Putamen (tissue), 1 donor: ENCODE measurements around the gene DDX19B.
"Not testable (repeated sequence)": the region's sequence is repeated elsewhere in the genome, so short reads cannot be mapped to it uniquely, and the experiment has no call there.

ENCODE experiments used
- DNase-seq: peaks from one replicate; pipeline ENCODE4 v3.0.0-alpha.2; 2016; ENCODE audit warnings: low spot score

The DDX19B gene

DNA sequence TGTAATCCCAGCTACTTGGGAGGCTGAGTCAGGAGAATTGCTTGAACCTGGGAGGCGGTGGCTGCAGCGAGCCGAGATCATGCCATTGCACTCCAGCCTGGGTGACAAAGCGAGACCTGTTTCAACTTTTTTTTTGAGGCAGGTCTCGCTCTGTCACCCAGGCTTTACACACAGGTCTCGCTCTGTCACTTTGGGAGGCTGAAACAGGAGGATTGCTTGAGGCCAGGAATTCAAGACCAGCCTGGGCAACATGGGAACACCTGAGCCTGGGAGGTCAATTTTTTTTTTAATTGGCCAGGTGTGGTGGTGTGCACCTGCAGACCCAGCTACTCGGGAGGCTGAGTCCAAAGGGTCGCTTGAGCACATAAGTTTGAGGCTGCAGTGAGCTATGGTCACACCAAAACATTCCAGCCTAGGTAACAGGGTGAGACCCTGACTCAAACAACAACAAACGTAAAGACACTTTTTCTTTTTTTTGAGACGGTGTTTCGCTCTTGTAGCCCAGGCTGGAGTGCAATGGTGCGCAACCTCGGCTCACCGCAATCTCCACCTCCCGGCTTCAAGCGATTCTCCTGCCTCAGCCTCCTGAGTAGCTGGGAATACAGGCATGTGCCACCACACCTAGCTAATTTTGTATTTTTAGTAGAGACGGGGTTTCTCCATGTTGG, 11.5 kb upstream of the DDX19B start:
- DNase-seq = not testable (repeated sequence)

DNA sequence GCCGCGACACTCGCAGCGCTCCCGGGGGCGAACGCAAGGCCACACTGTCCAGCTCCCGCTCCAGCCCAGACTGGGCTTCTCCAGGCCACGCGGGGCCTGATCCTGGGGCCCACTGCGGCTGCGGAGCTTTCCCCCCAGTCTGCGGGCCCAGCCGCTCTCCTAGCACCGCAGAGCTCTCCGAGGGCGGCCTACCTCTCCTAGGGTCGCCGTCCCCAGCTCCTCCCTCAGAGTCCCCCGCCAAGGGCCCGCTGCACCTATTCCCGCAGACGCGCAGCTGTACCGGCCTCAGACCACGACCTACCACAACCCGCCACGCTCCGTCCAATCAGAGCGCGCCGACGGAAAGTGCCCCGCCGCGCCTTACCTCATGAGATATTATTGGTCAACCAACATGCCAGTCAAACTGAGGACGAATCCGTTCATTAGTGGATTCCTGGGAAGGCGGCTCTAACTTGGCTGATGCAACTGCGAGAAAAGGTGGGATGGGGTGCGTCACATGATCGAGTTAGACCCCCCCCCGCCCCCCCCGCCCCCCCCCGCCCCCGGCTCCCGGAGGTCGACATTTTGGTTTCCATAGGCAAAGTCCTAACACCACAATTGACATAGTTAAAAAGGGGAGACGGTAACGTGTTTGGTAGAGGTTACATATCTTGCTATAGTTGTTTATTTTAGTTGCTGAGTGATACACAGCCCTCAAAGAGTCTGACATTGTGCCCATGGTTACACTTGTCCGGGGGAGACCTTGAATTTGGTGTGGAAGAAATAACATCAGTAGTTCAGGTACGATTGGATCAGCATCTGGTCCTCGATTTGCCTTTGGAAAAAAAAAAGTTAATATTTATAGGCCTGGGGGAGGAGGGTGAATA, 9.5 kb upstream of the DDX19B start, which contains the start of gene AARS1:
Gene AARS1 (minus strand): TSS at position 278 of the 866 bp plus-strand sequence. CDS start 6,743 bp downstream, outside the sequence.
- DNase-seq = peak; percentile 99

DNA sequence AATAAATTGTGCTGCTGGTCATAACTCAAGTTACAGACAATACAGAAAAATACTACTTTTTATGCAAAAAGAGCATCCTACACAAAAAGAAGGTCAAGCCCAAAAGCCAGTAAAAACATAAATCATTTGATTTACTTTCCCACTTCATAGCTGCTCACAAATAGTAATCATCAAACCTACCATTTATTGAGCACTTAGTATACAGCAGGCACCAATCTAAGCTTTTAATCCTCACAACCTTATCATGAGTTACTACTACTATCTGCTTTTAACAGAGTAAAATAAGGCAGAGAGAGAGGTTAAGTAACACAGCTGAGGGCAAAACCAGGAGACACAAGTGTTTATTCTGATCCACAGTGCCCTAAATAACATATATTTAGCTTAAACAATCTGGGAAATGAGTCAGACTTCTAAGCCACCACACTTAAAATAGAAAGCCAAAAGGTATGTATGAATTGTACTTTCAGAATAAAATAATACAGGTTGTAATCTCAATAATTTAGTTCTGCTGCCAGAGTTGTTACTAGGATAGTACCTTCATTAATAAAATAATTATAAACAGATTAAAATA, 8.0 kb upstream of the DDX19B start:
- DNase-seq = no peak

DNA sequence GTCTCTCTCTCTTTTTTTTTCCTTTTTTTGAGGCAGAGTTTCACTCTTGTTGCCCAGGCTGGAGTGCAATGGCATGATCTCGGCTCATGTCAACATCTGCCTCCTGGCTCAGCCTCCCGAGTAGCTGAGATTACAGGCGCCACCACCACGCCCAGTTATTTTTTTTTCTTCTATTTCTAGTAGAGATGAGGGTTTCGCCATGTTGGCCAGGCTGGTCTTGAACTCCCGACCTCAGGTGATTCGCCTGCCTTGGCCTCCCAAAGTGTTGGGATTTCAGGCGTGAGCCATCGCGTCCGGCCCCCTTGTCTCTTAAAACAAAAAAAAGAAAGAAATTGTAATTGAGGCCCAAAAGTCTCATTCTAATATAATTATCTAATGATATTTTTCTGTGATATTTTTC, 6.8 kb upstream of the DDX19B start:
- not testable (repeated sequence) for DNase-seq

DNA sequence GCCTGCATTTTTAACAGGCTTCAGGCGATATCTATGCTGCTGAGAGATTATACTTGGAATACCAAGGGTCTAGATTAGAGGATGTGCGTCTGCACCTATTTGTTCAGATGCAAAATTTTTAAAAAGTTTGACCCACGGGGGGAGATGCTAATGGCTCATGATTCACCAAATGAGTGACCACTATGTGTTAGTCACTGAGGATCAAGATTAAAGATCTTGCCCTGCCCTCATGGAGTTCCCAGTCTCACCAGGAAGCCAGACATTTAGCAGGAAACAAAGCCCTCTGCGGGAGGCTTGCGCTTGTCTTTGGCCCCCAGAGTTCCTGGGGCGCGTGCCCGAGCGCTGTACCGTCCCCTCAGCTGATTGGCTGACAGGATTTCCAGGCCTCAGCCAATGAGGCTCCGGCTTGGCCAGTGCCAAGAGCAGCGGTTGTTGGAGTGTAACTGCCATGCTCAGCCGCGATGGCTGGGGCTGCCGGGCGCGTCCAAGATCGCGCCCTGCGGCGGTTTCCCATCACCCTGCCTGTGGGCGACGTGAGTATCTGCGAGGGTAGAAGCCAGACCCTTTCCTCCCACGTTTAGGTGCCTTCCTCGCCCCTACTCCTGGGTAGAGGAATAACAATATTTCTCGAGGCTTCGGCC, 4.5 kb upstream of the DDX19B start:
- no peak for DNase-seq

DNA sequence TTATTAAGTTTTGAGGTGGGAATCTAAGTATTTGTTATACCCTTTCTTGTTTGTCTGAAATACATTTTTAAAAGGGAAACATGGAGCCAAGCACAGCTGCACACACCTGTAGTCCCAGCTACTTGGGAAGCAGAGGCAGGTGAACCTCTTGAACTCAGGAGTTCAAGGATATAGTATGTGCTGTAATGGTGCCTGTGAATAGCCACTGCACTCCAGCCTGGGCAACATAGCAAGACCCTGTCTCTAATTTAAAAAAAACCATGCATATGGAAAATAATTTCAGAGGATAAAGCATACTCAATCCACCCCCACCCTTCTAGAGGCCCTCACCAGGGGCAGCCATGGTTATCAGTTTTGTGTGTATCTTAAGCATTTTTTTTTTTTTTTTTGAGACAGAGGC, 3.4 kb upstream of the DDX19B start:
- DNase-seq = no peak

DNA sequence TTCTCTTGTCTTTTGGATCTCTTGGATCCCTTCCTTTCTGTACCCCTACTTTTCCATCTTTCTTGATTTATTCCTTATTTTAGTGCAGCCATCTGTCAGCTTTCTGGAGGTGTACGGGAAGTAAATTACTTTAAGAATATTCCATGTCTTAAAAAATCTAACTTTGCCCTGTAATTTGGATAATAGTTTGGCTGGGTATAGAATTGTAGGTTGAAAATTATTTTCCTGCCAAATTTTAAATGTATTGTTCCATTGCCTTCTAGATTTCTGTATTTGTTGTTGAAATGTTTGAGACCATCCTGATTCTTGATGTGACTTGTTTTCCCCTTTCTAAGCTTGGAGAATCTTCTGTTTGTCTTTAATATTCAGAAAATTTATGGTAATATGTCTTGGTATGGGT, 2.1 kb downstream of the DDX19B start:
- DNase-seq = no peak

DNA sequence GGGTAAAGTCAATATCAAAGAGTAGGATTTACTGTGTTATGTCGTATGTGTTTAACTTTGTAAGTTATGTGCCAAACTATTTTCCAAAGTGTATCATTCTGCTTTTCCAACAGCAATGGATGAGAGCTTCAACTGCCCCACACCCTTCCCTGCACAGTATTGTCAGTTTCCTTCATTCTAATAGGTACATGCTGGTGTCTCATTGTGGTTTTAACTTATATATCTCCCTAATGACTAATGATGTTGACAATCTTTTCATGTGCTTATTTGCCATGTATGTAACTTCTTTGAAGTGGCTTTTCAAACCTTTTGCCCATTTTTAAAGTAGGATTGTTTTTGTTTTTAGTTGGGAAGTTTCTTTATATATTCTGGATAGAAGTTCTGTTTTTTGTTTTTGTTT, 3.8 kb downstream of the DDX19B start:
- no peak for DNase-seq

DNA sequence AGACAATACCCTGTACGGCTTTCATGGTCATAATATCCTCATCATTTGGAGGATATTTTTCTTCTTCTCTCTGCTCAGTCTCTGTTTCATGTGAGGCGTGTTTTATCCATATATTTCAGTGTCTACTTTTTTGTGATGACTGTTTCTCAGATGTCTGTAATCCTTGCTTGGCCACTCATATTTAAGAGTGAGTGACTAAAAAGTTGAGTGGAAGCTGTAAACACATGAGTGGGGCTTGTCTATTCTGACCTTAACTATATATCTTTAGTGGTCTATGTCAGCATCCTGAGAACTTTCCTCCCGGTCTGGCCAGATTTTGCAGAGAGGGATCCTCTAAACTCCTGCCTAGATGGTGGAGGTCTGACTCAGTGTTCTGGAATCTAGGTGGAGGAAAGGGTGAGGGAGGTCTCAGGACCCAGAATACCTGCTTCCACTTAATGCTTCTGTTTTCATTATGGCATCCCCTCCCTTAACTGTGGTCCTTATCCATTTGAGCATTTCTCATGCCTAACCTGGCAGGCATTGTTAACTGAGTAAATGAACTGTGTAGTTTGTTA, 6.0 kb downstream of the DDX19B start:
- DNase-seq = no peak

DNA sequence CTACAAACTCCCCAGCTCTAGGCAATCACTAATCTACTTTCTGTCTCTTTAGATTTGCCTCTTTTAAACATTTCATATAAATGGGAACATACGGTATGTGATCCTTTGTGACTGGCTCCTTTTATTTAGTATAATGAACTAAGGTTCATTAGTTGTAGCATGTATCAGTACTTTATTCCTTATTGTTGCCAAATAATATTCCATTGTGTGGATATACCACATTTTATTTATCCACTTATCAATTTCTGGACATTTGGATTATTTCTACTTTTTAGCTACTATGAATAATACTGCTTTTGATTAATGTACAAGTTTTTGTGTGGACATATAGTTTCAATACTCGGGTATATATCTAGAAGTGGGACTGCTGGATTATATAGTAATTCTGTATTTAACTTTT, 7.9 kb downstream of the DDX19B start:
- DNase-seq = no peak

DNA sequence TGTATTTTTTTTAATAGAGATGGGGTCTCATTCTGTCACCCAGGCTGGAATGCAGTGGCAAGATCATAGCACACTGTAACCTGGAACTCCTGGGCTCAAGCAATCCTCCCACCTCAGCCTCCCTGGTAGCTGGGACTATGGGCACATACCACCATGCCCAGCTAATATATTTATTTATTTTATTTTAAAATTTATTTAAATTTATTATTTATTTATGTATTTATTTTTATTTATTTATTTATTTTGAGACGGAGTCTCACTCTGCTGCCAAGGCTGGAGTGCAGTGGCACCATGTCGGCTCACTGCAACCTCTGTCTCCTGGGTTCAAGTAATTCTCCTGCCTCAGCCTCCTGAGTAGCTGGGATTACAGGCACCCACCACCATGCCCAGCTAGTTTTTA, 8.7 kb downstream of the DDX19B start:
- DNase-seq = not testable (repeated sequence)

DNA sequence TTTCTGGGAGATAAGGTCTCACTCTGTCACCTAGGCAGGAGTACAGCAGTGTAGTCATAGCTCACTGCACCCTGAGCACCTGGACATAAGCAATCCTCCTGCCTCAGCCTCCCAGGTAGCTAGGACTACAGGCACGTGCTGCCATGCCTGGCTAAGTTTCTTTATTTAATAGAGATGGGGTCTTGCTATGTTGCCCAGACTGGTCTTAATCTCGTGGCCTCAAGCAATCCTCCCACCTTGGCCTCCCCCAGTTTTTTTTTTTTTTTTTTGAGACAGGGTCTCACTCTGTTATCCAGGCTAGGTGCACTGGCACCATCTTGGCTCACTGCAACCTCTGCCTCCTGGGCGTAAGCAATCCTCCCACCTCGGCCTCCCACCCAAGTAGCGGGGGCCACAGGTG, 21.1 kb downstream of the DDX19B start:
- DNase-seq = no peak

DNA sequence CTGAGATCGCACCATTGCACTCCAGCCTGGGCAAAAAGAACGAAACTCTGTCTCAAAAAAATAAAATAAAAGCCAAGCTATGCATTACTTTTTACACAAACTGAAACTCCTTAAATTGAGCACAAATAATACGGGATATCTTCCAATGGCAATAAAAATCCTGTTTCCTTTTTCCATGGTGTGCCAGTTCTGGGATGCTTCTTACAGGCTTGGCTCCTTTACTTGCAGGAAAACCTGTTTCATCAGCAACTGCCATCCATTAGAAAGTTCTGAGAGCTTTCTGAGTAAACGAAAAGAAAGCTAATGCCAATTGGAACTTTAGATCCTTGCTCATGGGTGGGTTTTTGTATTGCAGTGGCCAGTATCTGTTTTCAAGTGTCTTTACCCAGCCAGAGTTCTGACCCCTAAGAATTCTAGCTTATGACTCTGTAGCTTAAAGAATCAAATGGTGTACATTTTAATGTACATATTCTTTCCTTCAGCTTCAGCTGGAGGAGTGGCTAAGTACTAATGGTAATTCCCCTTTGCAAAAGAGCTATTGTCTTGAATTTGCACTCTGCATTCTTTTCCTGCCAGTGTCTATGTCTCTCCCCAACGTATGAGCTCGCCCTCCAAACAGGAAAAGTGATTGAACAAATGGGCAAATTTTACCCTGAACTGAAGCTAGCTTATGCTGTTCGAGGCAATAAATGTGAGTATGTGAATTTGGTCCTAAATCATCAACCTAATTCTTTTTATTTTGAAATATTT, 26.2 kb downstream of the DDX19B start:
- DNase-seq = no peak

DNA sequence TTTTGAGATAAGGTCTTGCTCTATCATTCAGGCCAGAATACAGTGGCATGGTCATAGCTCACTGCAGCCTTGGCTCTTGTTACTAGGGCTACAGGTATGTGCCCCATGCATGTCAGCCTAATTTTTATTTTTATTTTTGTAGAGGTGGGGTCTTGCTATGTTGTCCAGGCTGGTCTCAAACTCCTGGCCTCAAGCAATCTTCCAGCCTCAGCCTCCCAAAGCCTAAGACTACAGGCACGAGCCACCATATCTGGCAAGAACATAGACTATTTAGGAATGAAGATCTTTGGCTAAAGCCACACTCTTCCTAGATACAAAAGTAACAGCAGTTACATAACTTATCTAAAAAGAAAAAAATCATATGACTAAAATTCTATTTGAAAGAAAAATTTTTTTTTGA, 32.1 kb downstream of the DDX19B start:
- DNase-seq = no peak

DNA sequence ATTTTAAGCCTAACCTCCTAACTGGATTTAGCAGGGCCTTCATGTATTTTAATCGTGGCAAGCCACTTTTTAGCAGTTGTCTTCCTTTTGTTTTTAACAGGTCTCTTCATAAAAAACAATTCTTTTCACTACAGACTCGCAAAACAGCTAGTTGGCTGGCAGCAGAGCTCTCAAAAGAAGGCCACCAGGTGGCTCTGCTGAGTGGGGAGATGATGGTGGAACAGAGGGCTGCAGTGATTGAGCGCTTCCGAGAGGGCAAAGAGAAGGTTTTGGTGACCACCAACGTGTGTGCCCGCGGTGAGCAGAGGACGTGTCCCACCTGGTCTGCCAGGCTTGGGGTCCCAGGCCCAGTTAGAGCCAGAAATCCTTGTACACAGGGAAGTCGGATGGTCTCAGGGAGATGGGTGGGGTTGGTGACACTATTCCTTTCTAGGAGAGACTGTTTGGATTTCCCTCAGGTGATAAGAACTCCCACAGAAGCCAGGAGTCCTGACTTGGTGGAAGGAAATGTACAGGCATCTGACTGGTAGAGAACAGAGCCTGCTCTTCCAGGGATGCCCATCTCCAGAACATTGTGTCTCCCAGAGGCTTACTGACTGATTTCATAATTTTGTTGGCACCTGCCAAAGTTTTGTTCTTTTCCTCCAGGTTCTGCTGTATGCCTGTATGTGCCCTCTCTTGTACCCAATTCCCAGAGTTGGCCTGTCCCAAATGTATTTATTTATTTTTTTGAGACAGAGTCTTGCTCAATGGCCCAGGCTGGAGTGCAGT, 32.8 kb downstream of the DDX19B start:
- DNase-seq = no peak

DNA sequence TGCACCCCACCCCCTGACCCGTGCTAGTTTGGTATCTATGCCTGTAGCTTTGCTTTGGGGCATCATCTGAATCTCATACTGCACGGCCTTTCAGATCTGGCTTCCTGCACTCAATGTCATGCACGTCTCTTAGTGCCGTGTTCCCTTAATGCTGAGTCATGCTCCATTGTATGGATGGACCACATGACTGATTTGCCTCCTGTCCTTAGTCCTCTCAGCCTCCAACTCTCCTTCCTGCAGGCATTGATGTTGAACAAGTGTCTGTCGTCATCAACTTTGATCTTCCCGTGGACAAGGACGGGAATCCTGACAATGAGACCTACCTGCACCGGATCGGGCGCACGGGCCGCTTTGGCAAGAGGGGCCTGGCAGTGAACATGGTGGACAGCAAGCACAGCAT, 33.7 kb downstream of the DDX19B start:
- not testable (repeated sequence) for DNase-seq

DNA sequence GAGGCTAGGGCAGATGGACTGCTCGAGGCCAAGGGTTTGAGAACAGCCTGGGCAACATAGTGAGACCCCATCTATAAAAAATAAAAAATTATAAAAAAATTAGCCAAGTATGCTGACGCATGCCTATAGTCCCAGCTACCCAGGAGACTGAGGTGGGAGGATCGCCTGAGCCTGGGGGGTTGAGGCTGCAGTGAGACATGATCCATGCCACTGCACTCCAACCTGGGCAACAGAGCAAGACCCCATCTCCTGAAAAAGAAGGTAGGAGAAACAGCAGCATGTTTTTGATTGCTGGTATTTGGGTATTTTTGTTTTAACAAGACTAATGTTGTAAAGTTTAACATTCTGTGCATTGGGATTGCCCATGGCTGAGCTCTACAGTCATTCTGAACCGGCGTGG, 38.8 kb downstream of the DDX19B start:
- DNase-seq = no peak

DNA sequence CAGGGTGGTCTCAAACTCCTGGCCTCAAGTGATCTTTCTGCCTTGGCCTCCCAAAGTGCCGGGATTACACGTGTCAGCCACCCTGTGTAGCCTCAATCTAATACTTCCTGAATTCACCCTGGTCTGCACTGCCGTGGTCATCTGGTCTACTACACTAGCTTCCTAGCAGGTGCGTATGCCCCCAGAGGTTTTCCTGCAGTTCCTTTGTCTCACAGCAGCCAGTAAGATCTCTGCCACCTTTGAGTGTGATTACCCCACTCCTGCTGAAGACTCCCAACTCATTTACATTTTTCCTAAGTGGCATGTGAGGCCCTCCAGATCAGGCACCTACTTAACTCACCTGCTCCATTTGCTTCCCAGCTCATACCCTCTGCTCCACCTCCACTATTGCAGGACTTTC, 42.6 kb downstream of the DDX19B start:
- DNase-seq = no peak

DNA sequence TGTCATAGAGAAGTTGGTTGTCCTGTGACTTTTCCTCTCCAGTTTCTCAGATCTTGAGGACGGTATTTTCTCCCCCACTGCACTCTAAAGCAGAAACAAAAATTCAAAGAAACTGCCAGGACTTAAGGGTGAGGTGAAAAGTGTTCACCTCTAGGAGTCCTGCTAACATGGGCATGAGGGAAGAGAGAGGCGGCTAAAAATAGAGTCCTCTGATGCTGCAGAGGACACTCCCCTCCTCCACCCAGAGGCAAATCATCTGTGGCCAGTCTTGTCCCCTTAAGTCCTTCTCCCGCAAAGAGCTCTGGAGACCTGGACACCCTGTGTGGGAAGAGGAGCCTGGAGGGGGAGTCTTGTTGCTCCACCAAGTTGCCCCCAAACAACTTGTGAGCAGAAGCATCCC, 43.0 kb downstream of the DDX19B start:
- no peak for DNase-seq

DNA sequence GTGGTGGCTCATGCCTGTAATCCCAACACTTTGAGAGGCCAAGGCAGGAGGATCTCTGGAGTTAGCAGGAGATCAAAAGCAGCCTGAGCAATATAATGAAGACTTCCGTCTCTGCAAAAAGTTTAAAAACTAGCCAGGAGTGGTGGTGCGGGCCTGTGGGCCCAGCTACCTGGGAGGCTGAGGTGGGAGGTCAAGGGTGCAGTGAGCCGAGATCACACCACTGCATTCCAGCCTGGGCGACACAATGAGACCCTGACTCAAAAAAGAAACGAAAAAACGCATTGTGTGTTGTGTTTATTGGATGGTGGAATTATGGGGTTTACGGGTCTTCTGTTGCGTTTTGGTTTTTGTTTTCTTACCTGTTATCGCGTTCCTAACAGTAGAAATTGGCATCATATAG, 46.9 kb downstream of the DDX19B start:
- no peak for DNase-seq

DNA sequence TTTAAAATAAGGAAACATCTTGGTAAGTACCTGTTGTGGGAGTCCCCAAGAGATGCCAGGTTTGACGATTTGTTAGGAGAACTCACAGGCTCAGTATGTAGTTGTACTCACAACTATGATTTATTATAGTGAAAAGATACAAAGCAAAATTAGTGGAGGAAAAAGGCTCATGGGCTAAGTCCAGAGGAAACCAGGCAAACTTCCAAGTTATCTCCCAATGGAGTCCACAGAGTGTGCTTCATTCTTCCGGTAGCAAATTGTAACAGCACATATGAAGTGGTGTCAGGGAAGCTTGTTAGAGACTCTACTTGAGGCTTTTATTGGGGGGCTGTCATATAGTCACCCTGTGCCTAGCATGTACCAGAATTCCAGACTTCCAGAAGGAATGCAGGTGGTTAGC, 50.0 kb downstream of the DDX19B start:
- DNase-seq = no peak
